Measurements from ENCODE around the gene AOPEP.
"Not testable (repeated sequence)": the region's sequence is repeated elsewhere in the genome, so short reads cannot be mapped to it uniquely, and the experiment has no call there.

The AOPEP gene

DNA sequence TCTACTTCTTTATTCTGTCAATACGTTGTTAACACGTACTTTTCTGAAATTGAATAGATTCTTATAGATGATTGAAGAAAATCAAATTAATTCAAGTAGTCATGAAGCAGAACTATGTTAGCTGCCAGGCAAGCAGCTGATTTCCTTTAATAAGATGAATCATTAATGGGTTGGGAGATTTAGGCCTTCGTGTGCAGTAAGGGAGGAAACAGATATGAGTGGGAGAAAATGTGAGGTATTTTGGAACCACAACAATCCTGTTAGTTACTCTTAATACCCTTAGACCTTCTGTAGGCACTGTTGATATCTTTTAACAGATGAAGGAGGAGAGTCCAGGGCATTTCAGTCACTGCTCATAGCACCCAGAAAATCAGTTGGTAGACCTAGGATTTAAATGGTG lies 121.0 kb downstream of the AOPEP start:
- no peak for DNase-seq (ENCODE audit: low spot score)

- not testable (repeated sequence) for DNase-seq (ENCODE audit: low spot score)
Measured at GRCh38 chr9:94848791-94849190, 122.3 kb downstream of the AOPEP start.

DNA sequence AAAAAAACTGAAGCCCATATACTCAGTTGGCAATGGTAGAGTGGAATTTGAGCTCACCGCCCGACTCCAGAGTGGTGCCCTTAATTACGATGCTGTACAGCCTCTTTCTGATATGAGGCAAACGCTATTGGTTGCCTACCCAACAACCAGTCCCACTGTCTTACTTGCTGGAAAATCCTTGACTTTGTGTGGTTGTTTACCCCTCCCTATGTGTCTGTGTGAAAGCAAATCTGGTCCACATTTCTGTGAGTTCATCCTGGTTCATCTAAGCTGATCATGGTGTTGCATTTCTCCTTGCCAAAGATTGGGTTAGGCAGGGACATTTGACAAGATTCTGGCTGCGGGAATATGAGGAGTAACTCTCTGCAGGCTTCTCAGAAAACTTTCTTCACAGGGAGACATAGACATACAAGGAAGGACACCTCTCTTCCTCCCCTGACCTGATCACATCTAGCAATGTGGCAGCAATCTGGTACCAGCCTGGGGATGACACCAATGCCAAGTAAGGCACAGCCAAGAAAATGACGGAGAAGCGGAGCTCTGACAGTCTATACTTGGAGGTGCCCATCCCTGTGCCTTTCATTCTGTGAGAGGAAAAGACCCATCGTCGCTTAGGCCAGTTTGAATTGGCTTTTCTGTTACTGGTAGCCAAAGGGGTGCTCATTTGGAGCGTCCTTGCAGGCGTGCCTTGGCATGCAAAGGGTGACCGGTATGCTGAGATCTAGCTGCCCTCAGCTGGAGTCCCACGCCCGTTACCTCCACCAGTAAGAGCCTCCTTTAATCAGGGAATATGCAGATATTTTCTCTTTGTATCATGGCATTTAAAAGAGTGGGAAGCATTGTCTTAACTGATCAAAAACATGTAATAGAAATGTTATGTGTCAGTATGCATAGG lies 124.3 kb downstream of the AOPEP start:
- no peak for DNase-seq (ENCODE audit: low spot score)

DNA sequence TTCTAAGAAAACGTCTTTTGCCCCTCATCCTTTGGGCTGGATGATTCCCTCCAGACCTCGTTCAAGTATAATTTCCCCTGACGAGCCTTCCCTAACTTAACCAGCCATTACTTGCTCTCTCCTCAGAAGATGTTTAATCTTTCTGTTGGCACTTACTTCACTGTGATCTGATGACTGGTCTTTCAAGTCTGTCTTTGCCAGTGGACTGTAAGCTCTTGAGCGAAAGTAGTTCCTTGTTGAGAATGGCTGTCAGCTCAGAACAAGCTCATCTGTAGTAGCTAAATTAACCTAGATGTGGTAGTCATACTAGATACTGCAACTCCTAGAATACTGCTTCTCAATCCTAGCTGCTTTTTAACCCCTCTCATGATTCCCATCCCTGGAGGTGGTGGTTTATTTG lies 125.0 kb downstream of the AOPEP start:
- no peak for DNase-seq (ENCODE audit: low spot score)

DNA sequence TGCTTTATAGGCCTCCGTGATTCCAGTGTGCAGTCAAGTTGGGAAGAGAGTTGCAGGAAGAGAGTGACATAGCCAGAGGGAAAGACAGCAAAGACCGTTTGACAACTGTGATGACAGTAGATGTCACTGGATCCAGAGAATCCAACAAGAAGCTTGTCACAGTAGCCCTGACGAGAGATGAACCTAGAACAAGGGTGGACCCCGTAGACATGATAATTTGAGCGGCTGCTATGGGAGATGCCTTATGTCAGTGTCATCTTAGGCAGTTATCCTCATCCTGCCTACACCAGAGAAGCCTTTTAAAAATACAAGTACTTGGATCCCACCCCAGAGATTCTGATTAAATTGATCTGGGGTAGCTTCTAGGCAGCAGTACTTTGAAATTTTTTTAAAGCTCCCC lies 125.4 kb downstream of the AOPEP start:
- no peak for DNase-seq (ENCODE audit: low spot score)

GRCh38 chr9:94852373-94852772 lies 125.9 kb downstream of the AOPEP start:
- DNase-seq (ENCODE audit: low spot score): no peak

- no peak for DNase-seq (ENCODE audit: low spot score)
Measured at GRCh38 chr9:94853887-94854286, 127.4 kb downstream of the AOPEP start.

DNA sequence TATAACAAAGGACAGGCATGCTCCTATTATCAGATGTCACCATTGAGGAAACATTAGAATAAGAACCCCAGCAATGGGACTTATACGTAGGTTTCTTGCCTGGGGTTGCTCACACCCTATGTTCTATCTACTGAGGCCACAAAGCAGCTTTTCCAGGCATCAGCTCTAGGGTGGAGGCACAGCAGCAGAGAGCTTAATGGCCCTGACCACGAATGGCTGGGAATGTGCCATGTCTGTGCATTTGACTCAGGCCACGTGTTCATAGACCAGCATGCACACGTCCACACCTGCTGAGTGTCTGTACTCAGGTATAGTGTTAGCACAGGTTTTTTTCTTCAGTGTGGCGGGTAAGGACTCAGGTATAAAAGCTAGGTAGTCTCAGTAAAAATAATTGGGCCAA lies 129.4 kb downstream of the AOPEP start:
- no peak for DNase-seq (ENCODE audit: low spot score)

- no peak for DNase-seq (ENCODE audit: low spot score)
Measured at GRCh38 chr9:94857791-94858190, 131.3 kb downstream of the AOPEP start.

DNA sequence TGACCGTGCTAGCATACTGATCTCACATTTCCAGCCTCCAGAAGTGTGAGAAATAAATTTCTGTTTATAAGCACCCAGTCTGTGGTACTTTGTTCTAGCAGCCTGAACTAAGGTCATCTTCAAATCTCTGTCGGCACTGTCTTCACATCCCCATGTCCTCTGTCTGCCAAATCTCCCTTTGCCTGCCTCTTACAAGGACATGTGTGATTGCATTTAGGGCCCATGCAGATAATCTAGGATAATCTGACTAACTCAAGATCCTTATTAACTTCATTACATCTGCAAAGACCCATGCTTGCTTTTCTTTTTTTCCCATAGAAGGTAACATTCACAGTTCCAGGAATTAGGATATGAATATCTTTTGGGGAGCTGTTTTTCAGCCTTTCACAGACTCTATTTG lies 132.7 kb downstream of the AOPEP start:
- no peak for DNase-seq (ENCODE audit: low spot score)

- no peak for DNase-seq (ENCODE audit: low spot score)
Measured at GRCh38 chr9:94859891-94860290, 133.4 kb downstream of the AOPEP start.

DNA sequence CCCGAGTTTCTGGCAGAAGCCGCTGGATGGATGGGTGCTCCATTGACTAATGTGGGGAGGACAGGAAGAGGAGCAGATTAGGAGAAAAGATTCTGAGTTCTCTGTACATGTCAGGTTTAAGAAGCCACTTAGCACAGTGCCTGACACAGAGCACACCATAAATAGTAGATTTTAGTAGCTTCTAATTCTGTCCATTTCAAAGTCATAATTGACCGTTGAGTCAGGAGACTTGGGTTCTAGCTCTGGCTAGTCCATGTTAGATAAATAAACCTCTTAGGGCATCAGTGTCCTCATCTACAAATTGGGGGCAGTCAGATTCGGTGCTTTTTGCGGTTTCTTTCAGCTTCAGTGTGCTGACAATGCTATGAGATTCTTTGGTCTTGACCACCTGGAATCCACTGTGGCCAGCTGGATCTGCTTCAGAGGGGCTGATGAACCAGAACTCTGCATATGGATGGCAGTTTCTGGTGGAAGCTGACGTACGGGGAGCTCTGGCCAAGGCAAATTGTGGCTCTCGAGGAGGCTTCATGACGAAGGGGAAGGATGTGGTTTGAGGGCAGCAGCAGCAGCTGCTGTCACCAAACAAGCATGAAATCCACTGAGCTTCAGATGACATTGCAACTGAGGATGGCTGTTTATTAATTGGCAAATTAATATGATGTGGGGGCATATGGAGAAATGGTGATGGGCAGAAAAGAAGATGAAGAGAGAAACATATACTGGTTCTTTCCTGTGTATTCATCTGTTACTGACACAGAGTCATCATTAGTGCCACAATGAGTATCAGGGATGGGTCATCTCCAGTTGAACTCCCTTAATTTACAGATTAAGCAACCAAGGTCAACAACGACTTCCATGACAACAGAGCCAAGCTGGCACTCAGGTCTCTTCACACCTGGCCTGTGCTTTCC lies 134.4 kb downstream of the AOPEP start:
- no peak for DNase-seq (ENCODE audit: low spot score)

DNA sequence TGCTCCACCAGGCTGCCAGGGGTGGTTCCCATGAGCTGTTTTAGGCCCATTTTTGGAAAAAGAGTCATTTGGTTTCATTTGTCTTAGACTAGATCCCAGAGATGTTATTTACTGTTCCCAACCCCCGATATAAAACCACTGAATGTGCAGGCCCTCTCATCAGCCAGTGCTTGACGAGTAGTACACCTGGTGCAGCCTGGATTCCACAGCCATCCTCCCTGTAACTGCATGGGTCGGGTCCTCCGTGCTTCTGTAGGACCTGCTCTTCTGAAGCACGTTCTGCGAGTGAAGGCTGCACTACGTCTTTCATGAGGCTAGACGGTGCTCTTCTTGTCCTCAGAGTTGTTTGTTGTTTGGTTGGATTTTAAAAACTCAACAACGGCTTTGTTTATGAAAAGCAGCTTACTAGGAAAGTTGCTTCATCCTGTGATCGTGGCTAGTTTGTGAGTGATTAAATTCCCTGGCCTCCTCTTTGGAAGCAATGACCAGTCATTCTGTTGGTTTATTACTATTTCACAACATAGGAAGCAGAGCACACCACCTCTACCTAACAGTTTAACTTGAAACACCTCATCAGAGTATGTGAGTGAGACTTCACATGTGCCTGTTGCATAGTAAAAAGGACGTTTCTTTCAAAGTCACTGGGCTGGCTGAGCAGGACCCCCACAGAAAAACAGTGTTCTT lies 135.2 kb downstream of the AOPEP start:
- peak; percentile 33 for DNase-seq (ENCODE audit: low spot score)

GRCh38 chr9:94864196-94864595 lies 137.7 kb downstream of the AOPEP start:
- DNase-seq (ENCODE audit: low spot score): no peak

DNA sequence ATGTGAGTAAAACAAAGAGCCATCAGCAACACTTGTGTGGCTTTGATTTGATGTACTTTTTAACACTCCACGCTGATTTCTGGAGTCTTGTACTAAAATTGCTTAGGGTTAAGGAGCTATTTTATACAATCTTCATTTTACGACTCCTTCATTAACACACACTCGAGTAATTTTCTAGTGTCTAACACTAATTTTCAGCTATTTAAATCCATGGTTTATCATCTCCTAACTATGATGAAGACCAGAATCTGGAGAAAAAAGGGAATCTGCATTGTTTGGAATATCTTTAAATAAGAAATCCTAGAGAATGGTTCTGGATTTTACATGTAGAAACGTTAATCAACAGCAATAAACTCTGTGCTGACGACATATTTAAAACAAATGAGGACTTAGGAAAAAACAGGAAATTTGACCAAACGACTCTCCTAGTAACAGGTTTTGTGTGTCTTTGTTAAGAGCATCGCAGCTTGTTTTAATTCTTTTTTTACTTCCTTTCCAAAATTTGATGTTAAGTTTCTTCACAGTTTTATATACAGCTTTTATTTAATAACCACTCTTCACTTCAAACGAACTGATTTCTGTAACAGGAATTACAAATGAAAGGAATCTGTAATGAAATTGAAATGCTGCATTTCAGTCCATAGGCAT lies 138.5 kb downstream of the AOPEP start:
- DNase-seq (ENCODE audit: low spot score): no peak

DNA sequence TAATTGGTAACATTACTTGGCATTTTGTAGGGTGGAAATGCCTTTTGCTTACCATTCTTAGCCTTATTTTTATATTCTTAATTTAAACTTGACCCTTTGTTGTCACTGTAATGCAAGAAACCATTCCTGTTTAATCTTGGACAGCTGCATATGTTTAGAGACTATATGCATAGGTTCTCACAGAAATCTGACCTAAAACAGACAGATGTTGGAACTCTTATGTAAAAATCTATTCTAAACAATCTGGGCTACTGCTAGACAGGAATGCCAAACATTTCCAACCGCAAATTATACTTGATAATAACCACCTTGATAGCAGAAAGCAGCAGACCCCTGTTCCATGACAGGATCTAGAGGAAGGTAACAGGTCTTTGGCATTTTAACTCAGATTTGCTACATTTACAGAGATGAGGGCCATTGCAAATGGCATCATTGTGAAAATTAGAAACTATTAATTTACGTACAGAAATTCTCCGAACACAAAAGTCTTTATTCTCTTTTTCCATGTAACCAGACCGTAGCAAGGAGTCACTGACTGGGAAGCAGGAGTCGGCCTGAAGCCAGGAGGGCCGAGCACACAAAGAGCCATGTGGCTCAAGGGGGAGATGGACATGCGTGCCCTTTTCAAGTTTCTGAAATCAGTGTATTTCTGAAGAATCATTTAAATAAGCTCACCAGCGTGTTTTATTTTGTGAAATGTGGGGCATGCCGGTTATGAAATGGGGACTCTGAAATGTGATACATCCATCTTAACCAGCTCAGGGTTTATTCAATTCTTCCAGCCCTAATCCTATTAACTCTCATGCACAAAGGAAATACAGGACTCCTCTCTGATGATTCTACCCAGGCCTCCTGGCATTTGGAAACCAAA lies 139.3 kb downstream of the AOPEP start:
- DNase-seq (ENCODE audit: low spot score): no peak

- DNase-seq (ENCODE audit: low spot score): no peak
Measured at GRCh38 chr9:94866770-94867169, 140.3 kb downstream of the AOPEP start.

GRCh38 chr9:94867281-94867841 lies 140.9 kb downstream of the AOPEP start:
- DNase-seq (ENCODE audit: low spot score): peak; percentile 59

- DNase-seq (ENCODE audit: low spot score): no peak
Measured at GRCh38 chr9:94867842-94868312, 141.4 kb downstream of the AOPEP start.

DNA sequence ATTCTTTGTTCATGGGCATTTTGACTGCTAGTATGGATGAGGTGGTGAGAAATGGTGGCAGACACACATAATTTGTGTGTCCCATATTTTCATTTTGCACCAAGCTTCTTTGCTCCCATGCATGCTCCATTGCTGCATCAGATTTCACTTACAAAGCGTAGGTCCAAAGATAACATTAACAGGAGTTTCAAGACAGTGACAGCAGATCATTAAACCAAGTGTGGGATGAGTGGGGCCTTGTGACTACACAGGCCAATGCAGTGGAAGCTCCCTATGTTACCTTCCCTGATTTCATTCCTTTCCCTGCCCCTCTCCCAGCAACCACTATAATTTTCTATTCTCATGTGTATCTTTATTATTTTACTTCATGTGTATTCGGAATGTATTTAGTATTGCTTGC lies 142.0 kb downstream of the AOPEP start:
- DNase-seq (ENCODE audit: low spot score): no peak
